Nephron (organoid): ENCODE results near the gene GJC1.
A peak's percentile ranks its signal among the peaks of the same experiment; 100 is the strongest.
"Not testable (repeated sequence)": the region's sequence is repeated elsewhere in the genome, so short reads cannot be mapped to it uniquely, and the experiment has no call there.

ENCODE experiments used
- H3K27ac Mint-ChIP-seq, 3 experiments: 2 replicates each; pipeline ENCODE4 v1.8.0; 2020; ENCODE audit warnings: mixed read lengths in 3 of 3, mild to moderate bottlenecking in 2 of 3, moderate library complexity in 1 of 3
- H3K27me3 Mint-ChIP-seq: 2 replicates; pipeline ENCODE4 v1.8.0; 2021; ENCODE audit warnings: low read depth, mild to moderate bottlenecking, moderate library complexity, mixed read lengths
- H3K36me3 Mint-ChIP-seq: 2 replicates; pipeline ENCODE4 v1.8.0; 2020; ENCODE audit warnings: low read depth, mixed read lengths
- H3K4me1 Mint-ChIP-seq: 2 replicates; pipeline ENCODE4 v1.8.0; 2020; ENCODE audit warnings: mixed read lengths
- H3K4me3 Mint-ChIP-seq, 3 experiments: 2 replicates each; pipeline ENCODE4 v1.8.0; 2020; ENCODE audit warnings: mild to moderate bottlenecking in 3 of 3, mixed read lengths in 3 of 3, moderate library complexity in 2 of 3
- H3K9me3 Mint-ChIP-seq: 2 replicates; pipeline ENCODE4 v1.8.0; 2020; ENCODE audit warnings: mixed read lengths
- CTCF ChIP-seq, 3 experiments: fragments of 200-600 bp; sonication (generic); IDR thresholded peaks; one replicate each; pipeline ENCODE4 v1.5.0; 2021; ENCODE audit warnings: antibody characterized with exemption in 3 of 3; ENCODE audit not compliant: unreplicated experiment in 3 of 3

The GJC1 gene

GRCh38 chr17:44759916-44760243 lies 70.2 kb downstream of the GJC1 start:
- H3K36me3 Mint-ChIP-seq = no peaks in the 10 kb centered on the region
- no peak overlapping the region for H3K27ac Mint-ChIP-seq
- no peak for TF ChIP-seq CTCF (IDR thresholded peaks at IDR 0.05; ENCODE audit: unreplicated experiment in 3 of 3)
- H3K4me3 Mint-ChIP-seq = peak overlapping the region; percentile 56 to 72 (median 65)
- no peaks in the 10 kb centered on the region for H3K9me3 Mint-ChIP-seq
- H3K27me3 Mint-ChIP-seq = peaks cover 34% of the 10 kb centered on the region
- H3K4me1 Mint-ChIP-seq = no peaks in the 10 kb centered on the region

- Mint-ChIP-seq H3K36me3 (no peaks in the 10 kb centered on the region), H3K27ac (no peak overlapping the region), H3K9me3 (no peaks in the 10 kb centered on the region), H3K4me3 (peak overlapping the region in 1 of 3 experiments; percentile 56), H3K27me3 (peaks cover 34% of the 10 kb centered on the region), H3K4me1 (no peaks in the 10 kb centered on the region)
- TF ChIP-seq CTCF (IDR thresholded peaks at IDR 0.05; ENCODE audit: unreplicated experiment in 3 of 3) = peak in 2 of 3 experiments; percentile 15 to 21
Observed at GRCh38 chr17:44759086-44759915, 70.8 kb downstream of the GJC1 start.

- no peaks in the 10 kb centered on the region for H3K9me3 Mint-ChIP-seq
- H3K4me3 Mint-ChIP-seq = peak within 1 kb of the TSS; percentile 78 to 84 (median 83)
- H3K36me3 Mint-ChIP-seq = no peaks in the 10 kb centered on the region
- no peak for TF ChIP-seq CTCF (IDR thresholded peaks at IDR 0.05; ENCODE audit: unreplicated experiment in 3 of 3)
- peak within 1 kb of the TSS in 1 of 3 experiments; percentile 55 for H3K27ac Mint-ChIP-seq
- peaks cover 34% of the 10 kb centered on the region for H3K27me3 Mint-ChIP-seq
- H3K4me1 Mint-ChIP-seq = no peaks in the 10 kb centered on the region
Observed at GRCh38 chr17:44758414-44759085, 71.5 kb downstream of the GJC1 start, which contains the start of gene ADAM11. ADAM11 (plus strand) TSS chr17:44758988; CDS start chr17:44759200, 212 bp downstream.

GRCh38 chr17:44757918-44758413 lies 72.1 kb downstream of the GJC1 start:
- H3K9me3 Mint-ChIP-seq = no peaks in the 10 kb centered on the region
- TF ChIP-seq CTCF (IDR thresholded peaks at IDR 0.05; ENCODE audit: unreplicated experiment in 3 of 3) = no peak
- H3K4me3 Mint-ChIP-seq = peak overlapping the region; percentile 78 to 84 (median 83)
- H3K27ac Mint-ChIP-seq = peak overlapping the region in 1 of 3 experiments; percentile 55
- H3K27me3 Mint-ChIP-seq = peaks cover 32% of the 10 kb centered on the region
- no peaks in the 10 kb centered on the region for H3K4me1 Mint-ChIP-seq
- H3K36me3 Mint-ChIP-seq = no peaks in the 10 kb centered on the region

- TF ChIP-seq CTCF (IDR thresholded peaks at IDR 0.05; ENCODE audit: unreplicated experiment in 3 of 3) = no peak
- no peaks in the 10 kb centered on the region for H3K4me1 Mint-ChIP-seq
- H3K9me3 Mint-ChIP-seq = no peaks in the 10 kb centered on the region
- peaks cover 29% of the 10 kb centered on the region for H3K27me3 Mint-ChIP-seq
- H3K36me3 Mint-ChIP-seq = no peaks in the 10 kb centered on the region
- no peak overlapping the region for H3K27ac Mint-ChIP-seq
- H3K4me3 Mint-ChIP-seq = peak overlapping the region; percentile 78 to 84 (median 83)
Observed at GRCh38 chr17:44757045-44757917, 72.8 kb downstream of the GJC1 start.

- not testable (repeated sequence) for H3K4me3 Mint-ChIP-seq, H3K27ac Mint-ChIP-seq, H3K36me3 Mint-ChIP-seq, H3K9me3 Mint-ChIP-seq
- Mint-ChIP-seq H3K27me3 (peaks cover 13% of the 10 kb centered on the region), H3K4me1 (peaks cover 15% of the 10 kb centered on the region)
Observed at GRCh38 chr17:44755180-44755579, 74.9 kb downstream of the GJC1 start.
